Stromal cell of bone marrow (primary cell): Measurements from ENCODE around the gene F10.

Source experiments
- DNase-seq: peaks from one replicate; pipeline ENCODE4 v3.0.0-alpha.2; 2012; ENCODE audit warnings: low read depth

Gene F10

DNA sequence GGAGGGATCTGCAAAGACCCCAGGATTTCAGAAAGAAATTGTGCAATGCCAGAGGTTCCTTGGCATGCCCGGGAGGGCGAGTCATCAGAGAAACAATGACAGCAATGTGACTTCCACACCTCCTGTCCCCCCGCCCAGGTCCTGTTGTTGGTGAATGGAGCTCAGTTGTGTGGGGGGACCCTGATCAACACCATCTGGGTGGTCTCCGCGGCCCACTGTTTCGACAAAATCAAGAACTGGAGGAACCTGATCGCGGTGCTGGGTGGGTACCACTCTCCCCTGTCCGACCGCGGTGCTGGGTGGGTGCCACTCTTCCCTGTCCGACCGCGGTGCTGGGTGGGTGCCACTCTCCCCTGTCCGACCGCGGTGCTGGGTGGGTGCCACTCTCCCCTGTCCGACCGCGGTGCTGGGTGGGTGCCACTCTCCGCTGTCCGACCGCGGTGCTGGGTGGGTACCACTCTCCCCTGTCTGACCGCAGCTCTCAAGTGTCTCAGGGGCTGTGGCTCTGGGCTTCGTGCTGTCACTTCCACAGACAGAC is 5.2 kb upstream of the F10 start:
- no peak for DNase-seq

DNA sequence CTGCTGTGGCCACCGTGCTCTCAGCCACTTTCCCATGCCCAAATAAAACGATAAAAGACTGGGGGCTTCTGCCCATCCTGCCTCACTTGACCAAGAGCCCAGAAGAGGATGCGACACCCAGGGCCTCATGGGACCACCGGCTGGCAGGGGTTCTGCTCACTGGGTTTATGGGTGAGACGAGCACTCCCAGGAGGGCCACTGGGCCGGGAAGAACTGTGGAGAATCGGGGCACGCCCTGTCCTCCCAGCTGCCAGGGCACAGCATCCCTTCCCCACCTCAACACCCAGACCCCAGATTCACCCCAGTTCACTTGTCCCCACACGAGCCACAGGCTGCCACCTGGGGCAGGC is 4.7 kb upstream of the F10 start:
- DNase-seq = no peak

DNA sequence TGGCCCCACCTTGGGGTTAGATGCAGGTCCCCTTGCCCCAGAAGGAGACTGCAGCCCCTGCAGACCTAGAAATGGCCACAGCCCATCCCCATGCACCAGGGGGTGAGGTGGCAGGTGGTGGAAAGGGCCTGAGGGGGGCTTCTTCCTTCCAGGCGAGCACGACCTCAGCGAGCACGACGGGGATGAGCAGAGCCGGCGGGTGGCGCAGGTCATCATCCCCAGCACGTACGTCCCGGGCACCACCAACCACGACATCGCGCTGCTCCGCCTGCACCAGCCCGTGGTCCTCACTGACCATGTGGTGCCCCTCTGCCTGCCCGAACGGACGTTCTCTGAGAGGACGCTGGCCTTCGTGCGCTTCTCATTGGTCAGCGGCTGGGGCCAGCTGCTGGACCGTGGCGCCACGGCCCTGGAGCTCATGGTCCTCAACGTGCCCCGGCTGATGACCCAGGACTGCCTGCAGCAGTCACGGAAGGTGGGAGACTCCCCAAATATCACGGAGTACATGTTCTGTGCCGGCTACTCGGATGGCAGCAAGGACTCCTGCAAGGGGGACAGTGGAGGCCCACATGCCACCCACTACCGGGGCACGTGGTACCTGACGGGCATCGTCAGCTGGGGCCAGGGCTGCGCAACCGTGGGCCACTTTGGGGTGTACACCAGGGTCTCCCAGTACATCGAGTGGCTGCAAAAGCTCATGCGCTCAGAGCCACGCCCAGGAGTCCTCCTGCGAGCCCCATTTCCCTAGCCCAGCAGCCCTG is 4.2 kb upstream of the F10 start:
- DNase-seq = no peak

DNA sequence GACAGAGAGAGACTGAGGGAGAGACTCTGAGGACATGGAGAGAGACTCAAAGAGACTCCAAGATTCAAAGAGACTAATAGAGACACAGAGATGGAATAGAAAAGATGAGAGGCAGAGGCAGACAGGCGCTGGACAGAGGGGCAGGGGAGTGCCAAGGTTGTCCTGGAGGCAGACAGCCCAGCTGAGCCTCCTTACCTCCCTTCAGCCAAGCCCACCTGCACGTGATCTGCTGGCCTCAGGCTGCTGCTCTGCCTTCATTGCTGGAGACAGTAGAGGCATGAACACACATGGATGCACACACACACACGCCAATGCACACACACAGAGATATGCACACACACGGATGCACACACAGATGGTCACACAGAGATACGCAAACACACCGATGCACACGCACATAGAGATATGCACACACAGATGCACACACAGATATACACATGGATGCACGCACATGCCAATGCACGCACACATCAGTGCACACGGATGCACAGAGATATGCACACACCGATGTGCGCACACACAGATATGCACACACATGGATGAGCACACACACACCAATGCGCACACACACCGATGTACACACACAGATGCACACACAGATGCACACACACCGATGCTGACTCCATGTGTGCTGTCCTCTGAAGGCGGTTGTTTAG is 3.3 kb upstream of the F10 start:
- DNase-seq = no peak

DNA sequence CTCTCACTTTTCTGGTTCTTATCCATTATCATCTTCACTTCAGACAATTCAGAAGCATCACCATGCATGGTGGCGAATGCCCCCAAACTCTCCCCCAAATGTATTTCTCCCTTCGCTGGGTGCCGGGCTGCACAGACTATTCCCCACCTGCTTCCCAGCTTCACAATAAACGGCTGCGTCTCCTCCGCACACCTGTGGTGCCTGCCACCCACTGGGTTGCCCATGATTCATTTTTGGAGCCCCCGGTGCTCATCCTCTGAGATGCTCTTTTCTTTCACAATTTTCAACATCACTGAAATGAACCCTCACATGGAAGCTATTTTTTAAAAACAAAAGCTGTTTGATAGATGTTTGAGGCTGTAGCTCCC is 2.8 kb upstream of the F10 start:
- no peak for DNase-seq

DNA sequence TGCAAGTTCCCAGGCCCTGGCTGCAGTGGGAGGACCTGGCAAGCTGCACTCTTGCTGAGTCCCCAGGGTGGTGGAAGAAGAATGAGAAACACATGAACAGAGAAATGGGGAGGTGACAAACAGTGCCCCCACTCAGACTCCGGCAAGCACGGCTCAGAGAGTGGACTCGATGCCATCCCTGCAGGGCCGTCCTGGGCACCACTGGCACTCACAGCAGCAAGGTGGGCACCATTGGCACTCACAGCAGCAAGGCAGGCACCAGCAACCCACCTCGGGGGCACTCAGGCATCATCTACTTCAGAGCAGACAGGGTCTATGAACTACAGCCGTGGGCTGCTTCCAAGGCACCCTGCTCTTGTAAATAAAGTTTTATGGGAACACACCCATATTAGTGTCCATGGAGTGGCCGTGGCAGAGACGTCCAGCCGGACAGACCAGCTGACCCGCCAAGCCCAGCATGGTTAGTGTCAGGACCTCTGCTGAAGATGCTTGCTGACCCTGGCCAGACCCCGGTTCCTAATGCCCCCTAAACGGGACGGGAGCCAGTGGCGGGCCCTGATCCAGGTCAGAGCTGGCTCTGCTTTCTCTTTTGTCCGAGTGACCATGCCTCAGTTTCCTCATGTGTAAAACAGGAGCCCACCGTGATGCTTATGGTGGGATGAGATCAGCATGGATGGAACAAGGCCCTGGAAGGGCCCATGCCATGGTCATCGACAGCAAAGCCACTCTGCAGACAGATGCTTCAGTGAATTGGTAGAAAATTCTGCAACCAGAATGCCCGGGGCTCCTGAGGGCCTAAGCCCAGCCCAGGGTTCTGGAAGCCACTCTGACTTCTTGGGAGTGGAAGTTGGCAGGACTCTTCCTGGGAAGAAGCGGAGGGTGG is 2.1 kb upstream of the F10 start:
- DNase-seq = no peak

DNA sequence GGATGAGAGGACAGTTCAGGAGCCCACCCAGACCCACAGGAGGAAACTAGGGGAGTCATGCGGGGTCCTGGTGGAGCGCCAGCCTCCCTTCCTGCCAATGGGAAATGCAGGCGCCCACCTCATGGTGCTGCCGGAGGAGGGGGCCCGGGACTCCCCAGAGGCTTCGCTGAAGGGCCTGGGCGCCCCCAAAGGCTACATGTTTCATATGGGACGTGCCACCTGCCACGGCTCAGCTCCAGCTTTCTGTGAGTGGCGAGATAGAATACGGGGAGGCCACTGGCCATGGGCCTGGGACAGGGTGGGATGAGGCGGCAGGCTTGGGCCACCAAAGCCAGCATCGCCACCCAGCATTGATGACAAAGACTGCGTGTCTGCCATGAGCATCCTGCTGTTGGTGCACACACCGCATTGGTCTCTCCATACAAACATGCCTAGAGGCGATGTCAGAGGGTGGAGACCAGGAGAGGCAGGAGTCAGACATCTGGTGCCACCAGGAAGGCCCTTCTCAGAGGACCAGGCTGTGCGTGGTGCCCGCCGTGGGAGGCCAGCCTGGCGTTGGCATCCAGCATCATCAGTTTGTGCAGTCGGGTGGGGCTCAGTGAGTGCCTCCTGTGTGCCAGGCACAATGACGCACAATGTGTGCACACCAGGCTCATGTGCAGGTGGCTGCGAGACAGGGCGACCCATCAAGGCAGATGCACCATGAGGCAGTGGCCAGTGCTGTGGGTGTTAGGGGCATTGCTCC is 1.2 kb upstream of the F10 start:
- DNase-seq = no peak

DNA sequence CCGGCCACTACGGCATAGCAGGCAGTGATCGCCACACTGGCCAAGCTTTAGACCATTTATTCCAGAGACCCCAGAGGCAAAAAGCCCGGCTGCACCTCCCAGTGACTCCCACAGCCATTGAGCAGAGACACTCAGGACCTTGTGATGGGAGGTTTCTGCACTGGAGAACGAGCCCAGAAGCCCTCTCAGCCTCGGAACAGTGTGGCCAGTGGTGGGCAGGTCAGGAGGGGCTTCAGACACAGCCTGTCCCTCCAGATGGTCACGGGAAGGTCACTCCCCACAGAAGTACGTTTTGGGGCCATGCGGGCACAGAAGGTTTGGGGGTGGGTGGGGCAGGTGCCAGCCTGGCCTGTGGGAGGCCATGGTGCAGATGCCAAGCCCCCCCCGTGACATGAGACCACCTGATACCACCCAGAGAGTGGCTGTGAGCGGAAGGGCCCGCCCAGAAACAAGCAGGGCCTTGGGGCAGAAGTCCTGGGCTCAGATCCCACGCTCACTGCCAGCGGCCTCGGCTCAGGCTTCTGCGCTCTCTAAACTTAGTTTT is 599 bp upstream of the F10 start:
- no peak for DNase-seq

DNA sequence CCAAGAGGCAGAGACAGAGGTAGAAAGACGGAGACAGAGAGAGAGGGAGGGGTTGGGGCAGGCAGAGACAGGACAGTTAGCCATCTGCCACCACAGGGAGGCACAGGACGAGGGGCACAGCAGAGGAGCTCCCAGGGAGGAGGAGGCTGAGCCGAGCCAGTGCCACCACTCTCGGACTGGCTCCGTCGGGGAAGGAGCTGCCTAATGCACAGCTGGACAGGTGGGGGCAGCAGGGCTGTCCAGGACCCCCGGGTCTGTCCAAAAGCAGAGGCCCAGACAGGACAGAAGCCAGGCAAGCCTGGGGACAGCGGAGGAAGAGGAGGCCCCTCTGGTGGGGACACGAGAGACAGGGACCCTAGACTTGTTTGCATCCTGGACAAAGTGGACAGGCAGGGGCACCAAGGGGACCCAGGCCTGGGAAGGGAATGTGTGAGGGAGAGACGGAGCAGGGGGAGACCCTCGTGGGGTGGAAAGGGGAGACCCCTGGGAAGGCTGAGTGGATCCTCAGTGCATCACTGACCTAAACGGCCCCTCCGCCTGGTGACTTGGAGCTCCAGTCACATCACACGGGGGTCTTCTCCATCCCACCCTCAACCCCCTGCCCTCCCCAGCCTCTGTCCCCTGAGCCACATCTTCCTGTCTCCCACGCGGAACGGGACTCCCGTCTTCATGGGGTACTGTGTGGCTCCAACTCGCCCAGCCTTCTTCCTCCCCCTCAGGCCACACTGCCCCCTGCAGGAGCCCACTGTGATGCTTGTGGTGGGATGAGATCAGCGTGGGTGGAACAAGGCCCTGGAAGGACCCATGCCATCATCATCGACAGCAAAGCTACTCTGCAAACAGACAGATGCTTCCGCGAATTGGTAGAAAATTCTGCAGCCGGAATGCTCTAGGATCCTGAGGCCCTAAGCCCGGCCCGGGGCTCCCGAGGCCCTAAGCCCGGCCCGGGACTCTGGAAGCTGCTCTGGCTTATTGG is 915 bp downstream of the F10 start:
- no peak for DNase-seq

DNA sequence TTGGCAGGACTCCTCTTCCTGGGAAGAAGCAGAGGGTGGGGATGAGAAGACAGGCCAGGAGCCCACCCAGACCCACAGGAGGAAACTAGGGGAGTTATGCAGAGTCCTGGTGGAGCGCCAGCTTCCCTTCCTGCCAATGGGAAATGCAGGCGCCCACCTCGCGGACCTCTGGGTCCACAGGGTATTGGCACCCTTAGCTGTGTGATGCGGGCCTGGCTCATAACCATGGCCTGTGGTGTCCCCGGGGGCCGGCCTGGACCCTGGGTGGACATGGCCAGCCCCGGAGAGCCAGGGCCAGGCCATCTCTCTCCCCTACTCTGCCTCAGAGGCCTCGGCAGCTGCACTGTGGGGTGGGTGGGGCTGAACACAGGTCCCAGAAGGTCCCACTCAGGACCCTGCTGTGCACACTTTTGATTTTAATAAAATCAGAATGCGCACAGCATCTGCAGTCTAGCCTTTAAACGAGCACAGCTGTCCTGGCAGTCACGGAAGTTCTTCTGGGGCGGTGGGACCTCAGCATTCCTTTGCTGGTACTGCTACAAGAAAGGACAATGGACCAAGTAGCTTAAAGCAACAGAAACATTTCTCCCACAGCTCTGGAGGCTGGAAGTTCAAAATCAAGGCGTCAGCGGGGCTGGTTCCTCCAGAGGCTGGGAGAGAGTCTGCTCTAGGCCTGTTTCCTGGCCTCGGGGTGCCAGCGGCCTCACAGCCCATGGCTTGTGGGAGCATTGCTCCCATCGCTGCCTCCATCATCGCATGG is 1.8 kb downstream of the F10 start:
- no peak for DNase-seq

DNA sequence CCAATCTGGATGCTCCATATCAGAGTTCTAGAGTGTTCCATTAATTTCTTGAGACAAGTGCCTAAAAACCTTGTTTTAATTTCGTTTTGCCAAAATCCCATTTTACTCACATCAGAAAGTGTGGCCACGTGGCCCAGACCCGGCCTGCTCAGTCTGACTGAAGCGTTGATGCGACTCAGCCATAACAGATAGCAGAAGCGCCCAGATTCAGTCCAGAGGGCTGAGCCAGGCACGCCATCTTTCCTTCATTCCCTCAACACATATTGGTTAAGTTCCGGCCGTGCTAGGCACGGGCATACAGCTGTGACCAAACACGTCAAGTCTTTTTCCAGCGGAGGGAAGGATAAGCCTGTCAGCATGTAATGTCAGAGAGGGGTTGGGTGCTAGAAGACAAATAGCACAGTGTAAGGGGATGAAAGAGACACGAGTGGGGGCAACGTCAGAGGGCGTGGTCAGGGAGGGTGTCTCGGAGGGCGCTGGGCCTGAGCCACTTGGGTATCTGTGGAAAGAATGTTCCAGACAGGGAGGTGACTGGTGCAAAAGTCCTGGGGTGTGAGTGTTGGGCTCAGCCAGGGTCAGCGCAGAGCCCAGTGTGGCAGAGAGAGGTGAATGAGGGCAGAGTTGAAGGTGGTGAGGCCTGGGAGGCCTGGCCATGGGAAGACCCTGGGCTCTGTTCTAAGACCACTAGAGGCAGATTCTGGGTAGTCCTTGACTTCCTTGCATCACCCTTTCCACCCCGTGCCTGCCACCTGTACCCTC is 3.1 kb downstream of the F10 start:
- no peak for DNase-seq

DNA sequence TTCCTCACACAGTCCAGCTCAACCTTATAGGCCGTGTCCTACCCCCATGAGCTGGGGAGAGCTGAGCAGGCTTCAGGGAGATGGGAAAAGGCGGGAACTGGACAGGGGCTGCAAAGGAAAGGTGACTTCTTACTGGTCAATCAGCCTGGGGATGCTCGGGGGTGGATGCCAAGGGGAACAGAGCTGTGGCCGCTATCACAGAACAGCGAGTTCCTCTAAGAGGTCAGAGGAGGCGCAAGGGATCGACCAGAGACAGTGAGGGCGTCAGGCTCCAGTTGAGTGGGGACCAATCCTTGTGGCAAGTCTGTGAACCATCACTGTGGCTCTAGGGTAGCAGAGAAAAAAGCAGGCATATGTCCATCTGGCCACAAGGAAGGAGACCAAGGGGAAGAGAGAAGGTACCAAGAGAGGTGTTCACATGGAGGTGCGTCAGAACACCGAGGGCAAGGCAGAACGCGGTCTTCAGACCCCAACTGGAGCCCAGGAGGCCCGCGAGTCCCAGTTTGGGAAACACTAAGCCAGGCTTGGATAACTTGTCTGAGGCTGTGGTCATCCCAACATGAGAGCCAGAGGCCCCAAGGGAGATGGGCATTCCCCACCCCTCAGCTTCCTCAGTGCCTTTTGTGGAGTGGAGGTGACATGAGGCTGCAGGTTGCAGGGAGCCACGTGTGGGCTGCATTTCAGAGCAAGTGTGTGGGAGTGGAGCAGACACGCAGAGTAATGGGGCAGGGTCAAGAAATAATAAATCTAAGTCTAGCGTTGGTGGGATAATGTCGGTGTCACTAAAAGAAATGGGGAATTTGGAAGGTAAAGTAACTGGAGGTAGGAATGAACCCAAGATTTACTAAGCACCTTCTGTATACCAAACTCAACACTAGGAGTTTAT is 3.9 kb downstream of the F10 start:
- no peak for DNase-seq

DNA sequence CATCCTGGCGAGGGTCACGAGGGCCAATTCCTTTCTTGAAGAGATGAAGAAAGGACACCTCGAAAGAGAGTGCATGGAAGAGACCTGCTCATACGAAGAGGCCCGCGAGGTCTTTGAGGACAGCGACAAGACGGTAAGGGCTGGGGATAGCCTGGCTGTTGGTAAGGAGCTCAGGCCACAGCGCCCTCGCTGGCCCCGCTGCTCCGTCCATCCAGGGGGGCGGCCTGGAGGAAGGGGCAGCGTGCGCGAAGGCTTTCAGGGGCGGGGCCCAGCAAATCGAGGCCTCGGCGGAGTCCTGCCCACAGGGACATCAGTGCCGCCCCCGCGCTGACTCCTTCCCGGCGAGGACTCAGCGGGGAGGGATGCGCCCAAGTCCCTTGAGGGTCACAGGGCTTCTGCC is 6.9 kb downstream of the F10 start:
- no peak for DNase-seq

DNA sequence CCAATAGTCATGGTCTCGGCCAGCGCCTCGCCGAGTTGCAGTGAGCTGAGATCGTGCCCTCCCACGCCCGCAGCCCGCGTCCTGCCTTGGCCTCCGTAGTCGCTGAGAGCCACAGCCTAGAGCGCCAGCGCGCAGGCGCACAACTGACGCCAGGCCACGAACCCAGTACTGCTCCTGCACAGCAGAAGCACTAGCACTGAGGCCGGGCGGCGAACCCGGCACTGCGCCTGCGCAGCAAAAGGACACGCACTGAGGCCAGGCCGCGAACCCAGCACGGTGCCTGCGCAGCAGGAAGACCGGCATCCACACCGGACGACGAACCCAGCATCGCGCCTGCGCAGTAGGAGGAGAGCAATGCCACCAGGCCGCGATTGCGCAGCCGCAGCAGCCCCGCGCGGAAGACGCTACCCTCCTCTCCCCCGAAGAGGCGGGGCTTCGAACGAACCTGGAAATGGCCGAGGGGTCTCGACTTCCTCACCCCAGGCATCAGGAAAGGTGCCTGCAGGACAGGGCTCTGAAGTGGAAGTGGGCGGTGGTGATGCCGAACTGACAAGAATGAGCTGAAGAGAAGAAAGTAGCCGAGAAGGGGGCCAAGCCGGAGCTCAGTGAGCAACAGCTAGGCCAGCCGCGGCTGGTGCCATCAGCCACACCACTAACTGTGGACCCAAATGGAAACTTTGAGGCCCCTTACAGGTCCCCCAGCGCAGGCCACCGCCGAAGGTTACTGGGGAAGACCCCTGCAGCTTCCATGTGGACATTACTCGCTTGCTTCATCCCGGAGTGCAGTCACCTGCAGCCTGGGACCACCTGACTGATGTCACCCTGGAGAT is 7.5 kb downstream of the F10 start:
- no peak for DNase-seq

DNA sequence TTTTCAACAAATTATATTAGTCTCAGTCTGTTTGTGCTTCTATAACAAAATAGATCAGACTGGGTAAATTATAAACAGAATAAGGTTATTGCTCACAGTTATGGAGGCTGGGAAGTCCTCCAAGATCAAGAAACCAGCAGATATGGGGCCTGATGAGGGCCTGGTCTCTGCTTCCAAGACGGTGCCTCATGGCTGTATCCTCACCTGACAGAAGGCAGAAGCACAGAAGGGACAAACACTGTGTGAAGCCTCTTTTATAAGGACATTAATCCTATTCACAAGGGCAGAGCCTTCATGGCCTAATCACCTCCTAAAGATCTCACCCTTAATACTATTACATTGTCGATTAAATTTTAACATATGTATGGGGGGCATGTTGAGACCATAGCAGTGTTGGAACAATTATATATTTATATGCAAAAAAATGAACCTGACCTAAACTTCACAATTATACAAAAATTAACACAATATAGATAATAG is 12.7 kb downstream of the F10 start:
- no peak for DNase-seq

DNA sequence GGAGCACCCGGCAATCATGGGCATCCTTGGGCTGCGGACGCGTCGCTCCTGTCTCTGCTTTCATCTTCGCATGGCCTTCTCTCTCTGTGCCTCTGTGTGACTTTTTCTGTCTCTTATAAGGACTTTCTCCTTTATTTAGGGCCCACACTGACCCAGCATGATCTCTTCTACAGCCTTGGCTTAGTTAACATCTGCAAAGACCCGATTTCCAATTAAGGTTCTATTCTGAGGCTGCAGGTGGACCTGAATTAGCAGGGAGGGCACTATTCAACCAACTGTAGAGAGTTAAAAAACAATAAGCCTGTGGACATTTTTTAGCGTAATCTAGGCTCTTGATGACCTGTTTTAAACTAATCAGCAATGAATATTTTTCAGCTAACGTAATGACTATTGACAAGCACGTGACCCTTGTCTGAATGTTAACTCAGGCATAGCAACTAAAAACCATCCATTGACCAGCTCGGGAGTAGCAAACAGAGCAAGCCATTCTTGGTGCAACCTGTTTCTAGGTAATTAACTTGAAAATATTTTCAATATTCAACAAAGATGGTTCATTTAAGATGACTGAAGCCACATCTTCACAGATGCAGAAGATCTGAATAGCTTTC is 15.2 kb downstream of the F10 start:
- no peak for DNase-seq
